22Rv1 (cell line): ENCODE data around the gene ADCYAP1R1.

Experiments used
- CTCF ChIP-seq: fragments of 450-650 bp; IDR thresholded peaks from 2 replicates; pipeline ENCODE4 v1.5.1; 2017; ENCODE audit warnings: mild to moderate bottlenecking
- ZFX ChIP-seq: fragments of 450-650 bp; IDR thresholded peaks from 2 replicates; pipeline ENCODE4 v1.6.1; 2017; ENCODE audit warnings: antibody characterized with exemption, borderline replicate concordance

GRCh38 chr7:31109751-31110150 lies 57.6 kb downstream of the ADCYAP1R1 start:
- TF ChIP-seq CTCF (no peak), ZFX (no peak)
